Naive B cell (primary cell): ENCODE data around the gene ASAP2. TPM values are rescaled to one million over a fixed set of nuclear protein-coding genes. Genes with fewer than 3 reads are reported as not detected.

Experiments
- ATAC-seq, 2 donors: fragments of 150-1000 bp; cut with Tn5 transposase; 2 replicates each; pipeline ENCODE4 v1.10.0; 2021; ENCODE audit warnings: low read depth in 2 of 2, mild to moderate bottlenecking in 2 of 2, moderate library complexity in 2 of 2
- DNase-seq: peaks from one replicate; pipeline ENCODE4 v3.0.0; 2022
- H3K27ac Mint-ChIP-seq, 6 donors: one replicate each; pipeline ENCODE4 v1.8.0; 2020 to 2022; ENCODE audit warnings: mild to moderate bottlenecking in 6 of 6, mixed read lengths in 6 of 6, moderate library complexity in 5 of 6, inconsistent platforms in 2 of 6
- H3K27me3 Mint-ChIP-seq, 3 donors: one replicate each; pipeline ENCODE4 v1.8.0; 2021 to 2022; ENCODE audit warnings: mixed read lengths in 3 of 3, mild to moderate bottlenecking in 1 of 3
- H3K36me3 Mint-ChIP-seq, 2 donors: one replicate each; pipeline ENCODE4 v1.8.0; 2020 to 2022; ENCODE audit warnings: mixed read lengths in 2 of 2, inconsistent platforms in 1 of 2, mild to moderate bottlenecking in 1 of 2
- H3K4me1 Mint-ChIP-seq, 3 donors: one replicate each; pipeline ENCODE4 v1.8.0; 2020 to 2022; ENCODE audit warnings: mixed read lengths in 3 of 3, inconsistent platforms in 1 of 3, mild to moderate bottlenecking in 1 of 3, moderate library complexity in 1 of 3
- H3K4me3 Mint-ChIP-seq, 8 donors: one replicate each; pipeline ENCODE4 v1.8.0; 2020 to 2022; ENCODE audit warnings: mild to moderate bottlenecking in 8 of 8, mixed read lengths in 8 of 8, moderate library complexity in 8 of 8, inconsistent platforms in 2 of 8
- H3K9me3 Mint-ChIP-seq, 7 donors: one replicate each; pipeline ENCODE4 v1.8.0; 2020 to 2022; ENCODE audit warnings: mixed read lengths in 7 of 7, mild to moderate bottlenecking in 5 of 7, inconsistent platforms in 2 of 7, moderate library complexity in 1 of 7
- polyA plus RNA-seq, 6 donors: library from polyadenylated mRNA; unstranded; fragments of 300-500 nt; fragmentation: Illumina TruSeq; gene quantifications; one replicate each; pipeline ENCODE4 v1.2.3, GENCODE V29; 2021; ENCODE audit warnings: low read depth in 6 of 6

ASAP2 gene
- polyA plus RNA-seq, 6 donors from 2014 or later: 0.09 TPM; not detected in 5

DNA sequence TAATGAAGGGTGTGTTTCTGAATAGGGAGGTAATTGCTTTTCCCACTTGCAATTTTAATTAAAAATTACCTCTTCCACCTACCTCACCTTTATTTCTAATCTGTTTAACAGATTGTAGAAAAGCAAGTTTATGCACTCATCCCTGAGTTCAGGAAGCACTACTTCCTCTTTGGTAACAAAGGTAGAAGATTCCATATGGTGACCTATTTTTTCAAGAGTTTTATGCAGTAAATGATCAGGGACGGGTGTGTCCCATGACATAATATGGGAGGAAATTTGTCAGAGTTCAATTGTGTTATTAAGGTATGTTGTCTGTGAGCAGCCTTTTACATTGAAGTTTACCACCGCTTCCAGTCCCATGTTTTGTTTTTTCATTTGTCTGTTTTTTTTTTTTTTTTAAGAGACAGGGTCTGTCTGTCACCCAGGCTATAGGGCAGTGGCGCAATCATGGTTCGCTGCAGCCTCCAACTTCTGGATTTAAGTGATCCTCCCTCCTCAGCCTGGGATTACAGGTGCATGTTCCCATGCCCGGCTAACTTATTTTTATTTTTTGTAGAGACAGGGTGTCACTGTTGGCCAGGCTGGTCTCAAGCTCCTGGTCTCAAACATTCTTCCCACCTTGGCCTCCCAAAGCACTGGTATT is 68.2 kb downstream of the ASAP2 start:
- Mint-ChIP-seq H3K9me3 (peaks cover 0 to 18% (median 5%) of the 10 kb centered on the region in 7 donors), H3K27me3 (no peaks in the 10 kb centered on the region), H3K4me3 (no peak overlapping the region), H3K4me1 (no peaks in the 10 kb centered on the region), H3K27ac (no peak overlapping the region), H3K36me3 (no peaks in the 10 kb centered on the region)
- DNase-seq (no peak), ATAC-seq (no peak)

- H3K27ac Mint-ChIP-seq: no peak overlapping the region
- DNase-seq (no peak), ATAC-seq (no peak)
- H3K4me3 Mint-ChIP-seq: no peak overlapping the region
- H3K27me3 Mint-ChIP-seq: no peaks in the 10 kb centered on the region
- H3K9me3 Mint-ChIP-seq: peaks cover 0 to 18% (median 5%) of the 10 kb centered on the region in 7 donors
- no peaks in the 10 kb centered on the region for H3K4me1 Mint-ChIP-seq
- no peaks in the 10 kb centered on the region for H3K36me3 Mint-ChIP-seq
These were observed 68.8 kb downstream of the ASAP2 start for GRCh38 chr2:9275399-9275798.

DNA sequence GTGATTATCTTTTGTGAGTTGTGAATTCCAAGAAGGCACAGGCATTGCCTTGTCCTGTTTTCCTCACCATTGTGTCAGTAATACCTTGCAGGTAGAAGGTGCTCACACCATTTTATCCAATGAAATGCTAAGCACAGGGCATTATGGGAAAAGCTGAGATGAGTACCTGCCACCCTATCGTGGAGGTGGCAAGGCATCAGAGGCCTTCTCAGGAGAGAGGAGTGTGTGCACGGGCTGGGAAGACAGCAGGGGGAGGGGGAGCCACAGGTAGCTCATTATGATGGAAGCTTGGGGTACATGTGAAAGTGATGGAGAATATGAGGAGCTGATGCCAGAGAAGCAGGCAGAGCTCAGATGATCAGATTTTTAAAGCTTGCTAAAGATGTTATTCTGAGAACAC is 69.5 kb downstream of the ASAP2 start:
- Mint-ChIP-seq H3K27ac (peak overlapping the region in 1 of 6 donors; percentile 16), H3K36me3 (no peaks in the 10 kb centered on the region), H3K4me3 (no peak overlapping the region), H3K27me3 (no peaks in the 10 kb centered on the region), H3K9me3 (peaks cover 0 to 18% (median 3%) of the 10 kb centered on the region in 7 donors), H3K4me1 (no peaks in the 10 kb centered on the region)
- ATAC-seq: no peak
- DNase-seq: no peak

GRCh38 chr2:9276901-9277451 is 70.4 kb downstream of the ASAP2 start:
- DNase-seq (no peak), ATAC-seq (no peak)
- H3K4me3 Mint-ChIP-seq: no peak overlapping the region
- H3K36me3 Mint-ChIP-seq: no peaks in the 10 kb centered on the region
- no peak overlapping the region for H3K27ac Mint-ChIP-seq
- no peaks in the 10 kb centered on the region for H3K4me1 Mint-ChIP-seq
- H3K27me3 Mint-ChIP-seq: no peaks in the 10 kb centered on the region
- peaks cover 0 to 12% (median 2%) of the 10 kb centered on the region in 7 donors for H3K9me3 Mint-ChIP-seq

DNA sequence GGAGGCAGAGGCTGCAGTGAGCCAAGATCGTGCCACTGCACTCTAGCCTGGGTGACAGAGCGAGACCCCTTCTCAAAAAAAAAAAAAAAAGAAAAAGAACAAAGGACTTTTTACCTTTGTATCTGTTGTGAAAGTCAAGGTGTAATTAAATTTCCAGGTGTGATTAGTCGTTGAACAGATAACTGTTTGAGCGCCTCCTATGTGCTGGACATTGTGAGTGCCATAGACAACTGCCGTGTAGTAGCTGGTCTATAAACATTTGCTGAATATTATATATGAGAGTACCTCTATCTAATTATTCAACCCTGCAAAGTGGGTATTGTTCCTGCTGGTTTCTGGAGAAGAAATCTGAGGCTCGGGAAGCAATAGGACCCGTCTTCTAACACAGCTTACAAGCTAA is 71.8 kb downstream of the ASAP2 start:
- Mint-ChIP-seq H3K4me1 (no peaks in the 10 kb centered on the region), H3K4me3 (no peak overlapping the region), H3K27me3 (no peaks in the 10 kb centered on the region), H3K9me3 (peaks cover 0 to 2% (median 0%) of the 10 kb centered on the region in 7 donors), H3K36me3 (no peaks in the 10 kb centered on the region), H3K27ac (peak overlapping the region in 1 of 6 donors; percentile 33)
- no peak for DNase-seq
- no peak for ATAC-seq

DNA sequence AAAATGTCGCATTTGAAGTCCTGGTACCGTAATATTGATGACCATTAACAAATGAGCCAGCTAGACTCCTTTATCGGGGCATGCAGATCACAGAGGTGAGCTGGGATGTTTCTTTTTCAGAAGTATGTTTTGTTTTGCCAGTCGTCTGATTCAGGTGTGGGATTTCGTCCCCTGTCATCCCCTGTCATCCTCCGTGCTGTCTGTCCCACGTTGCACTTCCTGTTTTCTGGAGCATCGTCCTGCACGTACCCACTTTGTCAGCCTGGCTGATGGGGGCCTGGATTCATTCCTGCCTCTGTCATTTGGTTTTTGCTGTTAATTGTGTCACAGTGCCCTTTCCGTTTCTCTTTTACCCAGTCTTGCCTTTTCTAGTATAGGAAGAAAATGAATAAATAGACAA is 72.8 kb downstream of the ASAP2 start:
- Mint-ChIP-seq H3K4me3 (no peak overlapping the region), H3K36me3 (no peaks in the 10 kb centered on the region), H3K27me3 (no peaks in the 10 kb centered on the region), H3K4me1 (no peaks in the 10 kb centered on the region), H3K27ac (no peak overlapping the region), H3K9me3 (no peaks in the 10 kb centered on the region)
- DNase-seq (no peak), ATAC-seq (no peak)

GRCh38 chr2:9280224-9280623 is 73.6 kb downstream of the ASAP2 start:
- no peaks in the 10 kb centered on the region for H3K9me3 Mint-ChIP-seq
- H3K4me3 Mint-ChIP-seq: no peak overlapping the region
- ATAC-seq: no peak
- no peak for DNase-seq
- no peaks in the 10 kb centered on the region for H3K36me3 Mint-ChIP-seq
- peak overlapping the region in 1 of 6 donors; percentile 35 for H3K27ac Mint-ChIP-seq
- H3K4me1 Mint-ChIP-seq: no peaks in the 10 kb centered on the region
- H3K27me3 Mint-ChIP-seq: no peaks in the 10 kb centered on the region

DNA sequence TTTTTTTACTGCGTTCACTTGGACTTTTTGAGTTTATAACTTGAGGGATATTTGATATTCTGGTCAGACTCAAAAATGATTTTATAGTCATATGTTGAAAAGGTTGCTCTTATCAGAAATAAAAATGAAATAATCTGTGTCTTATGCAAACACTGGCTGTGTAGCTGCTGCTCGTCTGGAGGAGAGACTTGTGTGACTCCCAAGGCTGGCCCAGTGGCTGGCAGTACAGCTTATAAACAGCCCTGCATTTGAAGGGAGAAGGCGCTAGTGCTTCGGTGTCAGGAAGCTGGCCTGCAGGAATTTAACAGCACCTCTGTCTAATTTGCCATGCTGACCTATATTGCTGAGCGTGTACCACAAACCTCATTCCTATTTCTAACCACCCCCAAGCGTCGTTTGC is 74.5 kb downstream of the ASAP2 start:
- DNase-seq (no peak), ATAC-seq (no peak)
- Mint-ChIP-seq H3K4me3 (no peak overlapping the region), H3K36me3 (no peaks in the 10 kb centered on the region), H3K9me3 (no peaks in the 10 kb centered on the region), H3K4me1 (no peaks in the 10 kb centered on the region), H3K27me3 (no peaks in the 10 kb centered on the region), H3K27ac (no peak overlapping the region)

- DNase-seq (no peak), ATAC-seq (no peak)
- Mint-ChIP-seq H3K27me3 (no peaks in the 10 kb centered on the region), H3K9me3 (no peaks in the 10 kb centered on the region), H3K36me3 (no peaks in the 10 kb centered on the region), H3K4me1 (no peaks in the 10 kb centered on the region), H3K4me3 (no peak overlapping the region), H3K27ac (no peak overlapping the region)
These were observed 75.8 kb downstream of the ASAP2 start for GRCh38 chr2:9282128-9283112.

GRCh38 chr2:9284521-9285297 is 78.1 kb downstream of the ASAP2 start:
- no peaks in the 10 kb centered on the region for H3K4me1 Mint-ChIP-seq
- no peaks in the 10 kb centered on the region for H3K27me3 Mint-ChIP-seq
- peak overlapping the region in 1 of 8 donors; percentile 12 for H3K4me3 Mint-ChIP-seq
- no peak overlapping the region for H3K27ac Mint-ChIP-seq
- no peak for ATAC-seq
- DNase-seq: no peak
- H3K9me3 Mint-ChIP-seq: no peaks in the 10 kb centered on the region
- no peaks in the 10 kb centered on the region for H3K36me3 Mint-ChIP-seq

DNA sequence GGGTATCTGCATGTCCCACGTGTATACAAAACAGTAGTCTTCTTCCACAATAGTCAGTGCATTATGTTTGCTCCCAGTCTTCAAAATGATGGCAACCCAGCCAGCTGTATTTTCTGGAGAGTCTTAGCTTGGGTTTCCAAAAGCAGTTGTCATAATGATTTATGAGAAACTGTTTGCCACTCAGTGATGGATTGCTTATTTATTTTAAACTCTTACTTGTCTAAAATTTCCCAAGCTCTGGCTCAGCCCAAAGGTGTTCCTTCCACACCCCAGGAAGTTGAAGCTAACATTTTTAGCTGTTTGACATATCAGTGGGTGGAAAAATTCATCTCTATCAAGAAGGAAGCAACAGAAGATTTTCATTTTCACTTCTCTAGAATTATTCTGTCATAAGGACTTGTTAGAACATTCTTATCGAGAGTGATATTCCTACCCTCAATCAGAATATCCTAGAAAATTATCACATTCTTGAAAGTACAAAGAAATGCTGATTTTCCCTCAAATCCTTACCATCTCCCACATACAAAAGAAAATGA is 78.8 kb downstream of the ASAP2 start:
- Mint-ChIP-seq H3K4me1 (no peaks in the 10 kb centered on the region), H3K27ac (no peak overlapping the region), H3K9me3 (no peaks in the 10 kb centered on the region), H3K36me3 (no peaks in the 10 kb centered on the region), H3K4me3 (peak overlapping the region in 1 of 8 donors; percentile 12), H3K27me3 (no peaks in the 10 kb centered on the region)
- DNase-seq: no peak
- no peak for ATAC-seq

DNA sequence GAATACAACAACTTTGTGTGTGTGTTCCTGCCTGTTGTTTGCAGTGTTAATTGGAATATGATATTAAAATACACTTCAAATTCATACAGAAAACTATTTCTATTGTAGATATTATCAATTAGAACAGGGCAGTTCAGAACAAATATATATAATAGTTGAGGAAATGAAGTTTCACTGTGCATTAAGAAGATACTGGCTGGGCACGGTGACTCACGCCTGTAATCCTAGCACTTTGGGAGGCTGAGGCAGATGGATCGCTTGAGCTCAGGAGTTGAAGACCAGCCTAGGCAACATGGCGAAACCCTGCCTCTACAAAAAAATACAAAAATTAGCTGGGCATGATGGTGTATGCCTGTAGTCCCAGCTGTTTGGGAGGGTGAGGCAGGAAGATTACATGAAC is 79.3 kb downstream of the ASAP2 start:
- Mint-ChIP-seq H3K9me3 (no peaks in the 10 kb centered on the region), H3K36me3 (no peaks in the 10 kb centered on the region), H3K27me3 (peaks cover 0 to 1% (median 0%) of the 10 kb centered on the region in 3 donors), H3K27ac (no peak overlapping the region), H3K4me3 (no peak overlapping the region), H3K4me1 (no peaks in the 10 kb centered on the region)
- DNase-seq: no peak
- no peak for ATAC-seq
